ENCODE results near the gene TRAM2. TPM values are rescaled to one million over a fixed set of nuclear protein-coding genes. Genes with fewer than 3 reads are reported as not detected.

TRAM2 gene, protein sequence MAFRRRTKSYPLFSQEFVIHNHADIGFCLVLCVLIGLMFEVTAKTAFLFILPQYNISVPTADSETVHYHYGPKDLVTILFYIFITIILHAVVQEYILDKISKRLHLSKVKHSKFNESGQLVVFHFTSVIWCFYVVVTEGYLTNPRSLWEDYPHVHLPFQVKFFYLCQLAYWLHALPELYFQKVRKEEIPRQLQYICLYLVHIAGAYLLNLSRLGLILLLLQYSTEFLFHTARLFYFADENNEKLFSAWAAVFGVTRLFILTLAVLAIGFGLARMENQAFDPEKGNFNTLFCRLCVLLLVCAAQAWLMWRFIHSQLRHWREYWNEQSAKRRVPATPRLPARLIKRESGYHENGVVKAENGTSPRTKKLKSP
- total RNA-seq = 10 to 100 TPM in 3 of 4 donors, 1 to 10 TPM in 1; 8.3 to 17.7 (median 14.7) TPM

DNA sequence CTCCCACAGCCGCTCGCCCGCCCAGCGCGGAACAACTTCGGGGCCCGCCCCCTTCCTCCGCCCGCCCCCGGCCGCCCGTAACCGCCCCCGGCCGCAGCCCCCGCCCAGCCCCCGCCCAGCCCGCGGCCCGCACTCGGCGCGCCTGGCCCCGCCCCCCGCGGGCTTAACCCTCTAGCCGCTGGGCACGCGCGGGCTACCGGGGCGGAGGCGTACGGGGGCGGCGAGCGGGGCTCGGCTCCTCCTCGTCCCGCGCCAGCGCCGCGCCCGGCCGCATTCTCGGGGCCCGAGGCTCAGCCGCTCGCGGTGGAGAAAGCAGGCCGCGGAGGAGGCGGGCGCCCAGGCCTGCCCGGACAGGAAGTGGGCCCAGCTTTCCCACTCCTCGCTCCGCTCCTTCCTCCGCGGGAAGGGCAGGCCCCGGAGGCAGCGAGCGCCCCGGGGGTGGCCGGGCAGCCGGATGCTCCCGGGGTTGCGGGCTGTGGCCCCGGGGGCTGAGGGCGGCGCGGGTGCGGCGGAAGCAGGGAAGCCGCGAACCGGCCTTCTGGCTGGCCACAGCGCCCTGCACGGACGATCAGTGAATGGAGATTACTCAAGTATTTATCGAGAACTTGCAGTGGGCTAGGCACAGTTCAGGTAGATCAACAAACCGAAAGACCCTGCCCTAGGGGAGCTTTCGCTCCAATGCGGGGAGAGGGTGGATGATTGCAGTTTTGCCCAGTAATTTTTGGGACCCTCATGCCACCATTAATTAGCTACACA, at the start of gene TRAM2:
TSS of gene TRAM2 (minus strand) at position 39 of the 756 bp plus-strand sequence. CDS start 145 bp downstream, outside the sequence.
- Histone ChIP-seq H3K27ac (peak within 1 kb of the TSS; percentile 94 to 98 (median 96)), H3K4me1 (peaks cover 0 to 35% (median 14%) of the 10 kb centered on the region in 4 donors), H3K27me3 (no peaks in the 10 kb centered on the region), H3K4me3 (peak within 1 kb of the TSS; percentile 87 to 99 (median 94)), H3K9me3 (no peaks in the 10 kb centered on the region), H3K36me3 (no peaks in the 10 kb centered on the region)
- peak; percentile 80 to 92 (median 92) for DNase-seq
- TF ChIP-seq POLR2A (IDR thresholded peaks at IDR 0.05) = peak; percentile 63 to 66
- TF ChIP-seq, protein P1, sequence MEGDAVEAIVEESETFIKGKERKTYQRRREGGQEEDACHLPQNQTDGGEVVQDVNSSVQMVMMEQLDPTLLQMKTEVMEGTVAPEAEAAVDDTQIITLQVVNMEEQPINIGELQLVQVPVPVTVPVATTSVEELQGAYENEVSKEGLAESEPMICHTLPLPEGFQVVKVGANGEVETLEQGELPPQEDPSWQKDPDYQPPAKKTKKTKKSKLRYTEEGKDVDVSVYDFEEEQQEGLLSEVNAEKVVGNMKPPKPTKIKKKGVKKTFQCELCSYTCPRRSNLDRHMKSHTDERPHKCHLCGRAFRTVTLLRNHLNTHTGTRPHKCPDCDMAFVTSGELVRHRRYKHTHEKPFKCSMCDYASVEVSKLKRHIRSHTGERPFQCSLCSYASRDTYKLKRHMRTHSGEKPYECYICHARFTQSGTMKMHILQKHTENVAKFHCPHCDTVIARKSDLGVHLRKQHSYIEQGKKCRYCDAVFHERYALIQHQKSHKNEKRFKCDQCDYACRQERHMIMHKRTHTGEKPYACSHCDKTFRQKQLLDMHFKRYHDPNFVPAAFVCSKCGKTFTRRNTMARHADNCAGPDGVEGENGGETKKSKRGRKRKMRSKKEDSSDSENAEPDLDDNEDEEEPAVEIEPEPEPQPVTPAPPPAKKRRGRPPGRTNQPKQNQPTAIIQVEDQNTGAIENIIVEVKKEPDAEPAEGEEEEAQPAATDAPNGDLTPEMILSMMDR (IDR thresholded peaks at IDR 0.05) = peak in 3 of 6 experiments; percentile 20 to 34 (median 32)

DNA sequence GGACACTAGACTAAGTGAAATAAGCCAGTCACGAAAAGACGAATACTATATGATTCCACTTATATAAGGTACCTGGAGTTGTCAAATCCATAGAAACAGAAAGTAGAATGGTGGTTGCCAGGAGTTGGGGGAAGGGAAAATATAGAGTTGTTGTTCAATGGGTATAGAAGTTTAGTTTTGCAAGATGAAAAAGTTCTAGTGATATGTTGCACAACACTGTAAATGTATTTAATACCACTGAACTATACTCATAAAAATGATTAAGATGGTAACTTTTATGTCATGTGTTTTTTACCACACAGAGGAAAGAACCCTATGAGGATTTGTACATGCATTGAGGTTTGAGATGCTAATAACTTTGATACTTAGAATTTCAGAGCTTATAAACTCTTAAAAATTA, 46.0 kb upstream of the TRAM2 start:
- DNase-seq = no peak
- Histone ChIP-seq H3K36me3 (no peaks in the 10 kb centered on the region), H3K27me3 (no peaks in the 10 kb centered on the region), H3K27ac (no peak overlapping the region), H3K4me3 (no peak overlapping the region), H3K9me3 (no peaks in the 10 kb centered on the region), H3K4me1 (no peaks in the 10 kb centered on the region)
- no peak for TF ChIP-seq POLR2A (IDR thresholded peaks at IDR 0.05)
- TF ChIP-seq, protein P1 (IDR thresholded peaks at IDR 0.05) = no peak

DNA sequence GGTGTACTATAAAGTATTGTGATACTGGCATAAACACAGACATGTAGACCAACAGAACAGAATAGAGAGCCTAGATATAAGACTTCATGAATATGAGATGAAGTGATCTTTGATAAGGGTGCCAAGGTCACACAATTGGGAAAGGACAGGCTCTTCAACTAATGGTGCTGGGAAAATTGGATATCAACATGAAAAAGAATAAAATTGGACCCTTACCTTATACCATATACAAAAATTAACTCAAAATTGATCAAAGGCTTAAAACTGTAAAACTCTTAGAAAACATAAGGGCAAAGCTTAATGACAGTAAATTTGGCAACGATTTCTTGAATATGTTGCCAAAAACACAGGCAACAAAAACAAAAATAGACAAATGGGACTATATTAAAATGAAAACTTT, 44.8 kb upstream of the TRAM2 start:
- DNase-seq = no peak
- Histone ChIP-seq H3K4me3 (no peak overlapping the region), H3K27me3 (no peaks in the 10 kb centered on the region), H3K36me3 (no peaks in the 10 kb centered on the region), H3K27ac (no peak overlapping the region), H3K9me3 (no peaks in the 10 kb centered on the region), H3K4me1 (no peaks in the 10 kb centered on the region)
- TF ChIP-seq, protein P1 (IDR thresholded peaks at IDR 0.05) = no peak
- TF ChIP-seq POLR2A (IDR thresholded peaks at IDR 0.05) = no peak

DNA sequence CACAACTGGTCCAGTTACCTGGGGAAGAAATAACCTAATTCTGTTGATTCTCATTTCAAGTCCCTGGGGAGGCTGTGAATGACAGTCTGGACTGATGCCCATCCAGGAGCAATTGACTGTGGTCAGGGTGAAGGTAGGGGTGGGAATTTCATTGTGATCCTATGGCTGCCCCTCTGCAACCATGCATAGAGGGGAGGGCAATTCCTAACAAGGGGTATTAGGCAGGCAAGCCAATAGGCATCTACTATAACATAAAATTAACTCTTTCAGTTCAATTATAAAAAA, 44.0 kb upstream of the TRAM2 start:
- TF ChIP-seq POLR2A (IDR thresholded peaks at IDR 0.05) = no peak
- TF ChIP-seq, protein P1 (IDR thresholded peaks at IDR 0.05) = no peak
- no peak for DNase-seq

DNA sequence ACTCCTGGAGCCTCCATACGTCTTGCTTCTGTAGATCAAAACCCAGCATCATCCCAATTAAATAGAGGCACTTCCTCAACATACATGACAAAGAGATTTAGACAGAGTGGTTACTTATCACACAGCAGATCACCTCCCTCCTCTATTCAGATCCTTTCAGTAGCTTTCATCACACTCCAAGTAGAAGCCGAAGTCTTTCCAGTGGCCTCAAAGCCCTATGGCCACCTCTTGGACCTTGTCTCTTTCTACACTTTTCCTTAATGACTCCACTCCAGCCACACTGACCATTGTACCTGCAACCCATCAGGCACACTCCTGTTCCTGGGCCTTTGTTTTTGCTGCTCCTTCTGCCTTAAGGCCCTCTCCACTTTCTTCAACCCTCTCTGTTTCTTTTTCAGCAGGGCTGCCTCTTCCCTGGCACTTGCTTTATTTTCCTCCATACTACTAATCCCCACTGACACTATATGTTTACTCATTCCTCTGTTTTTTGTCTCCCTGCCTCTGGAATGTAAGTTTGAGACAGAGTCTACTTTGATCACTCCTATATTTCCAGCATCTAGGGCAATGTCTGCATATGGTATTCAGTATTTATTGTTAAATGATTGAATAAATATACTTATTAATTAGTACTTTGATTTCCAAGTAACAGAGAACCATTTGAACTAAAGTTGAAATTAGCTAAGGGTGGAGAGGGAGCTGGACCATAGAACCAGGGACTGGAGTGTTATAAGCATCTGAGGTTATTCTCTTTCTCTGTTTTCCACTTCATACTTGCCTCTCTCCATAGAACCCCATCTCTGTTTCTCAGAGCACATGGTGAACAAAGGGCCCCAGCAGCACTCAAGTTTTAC, 43.4 kb upstream of the TRAM2 start:
- Histone ChIP-seq H3K27me3 (no peaks in the 10 kb centered on the region), H3K36me3 (no peaks in the 10 kb centered on the region), H3K27ac (no peak overlapping the region), H3K4me3 (no peak overlapping the region), H3K4me1 (no peaks in the 10 kb centered on the region), H3K9me3 (no peaks in the 10 kb centered on the region)
- no peak for DNase-seq
- TF ChIP-seq, protein P1 (IDR thresholded peaks at IDR 0.05) = no peak
- no peak for TF ChIP-seq POLR2A (IDR thresholded peaks at IDR 0.05)

More for the DNA sequence above, 44.0 kb upstream of the TRAM2 start:
- Histone ChIP-seq H3K36me3 (no peaks in the 10 kb centered on the region), H3K27me3 (no peaks in the 10 kb centered on the region), H3K4me1 (no peaks in the 10 kb centered on the region), H3K27ac (no peak overlapping the region), H3K4me3 (no peak overlapping the region), H3K9me3 (no peaks in the 10 kb centered on the region)
